ENCODE results near the gene PFKFB4. TPM values are rescaled to one million over a fixed set of nuclear protein-coding genes. Genes with fewer than 3 reads are reported as not detected.

Gene PFKFB4
- total and polyA plus RNA-seq, 2 donors (not counting 1 experiment from before 2014, with no cell fraction given), result 1.3 to 3.3 TPM

GRCh38 chr3:48546203-48546829, 10.3 kb downstream of the PFKFB4 start:
- CTCF ChIA-PET, result interaction anchor here (0.6 to 12.9 kb wide), 4 partner anchors 13 to 145 kb away, joined by 3 to 190 read pairs (median 4); no protein-coding TSS in a partner anchor
- Histone ChIP-seq H3K9ac (ENCODE audit: low read length) (no peak overlapping the region), H3K27me3 (replicated peaks in 1 of 4; ENCODE audit: control extremely low read depth in 1 of 4, control insufficient read depth in 3 of 4, insufficient read depth in 4 of 4, low read length in 3 of 4) (peaks cover 0 to 6% (median 0%) of the 10 kb centered on the region in 4 experiments), H3K4me3 (ENCODE audit: control extremely low read depth in 1 of 5, extremely low read depth in 1 of 5, insufficient read depth in 1 of 5, low read depth in 2 of 5, low read length in 4 of 5) (no peak overlapping the region), H3K79me2 (ENCODE audit: control insufficient read depth, insufficient read depth, low read length) (no peaks in the 10 kb centered on the region), H3K9me3 (ENCODE audit: control extremely low read depth in 1 of 3, control insufficient read depth in 2 of 3, insufficient read depth in 1 of 3, low read length in 2 of 3) (no peaks in the 10 kb centered on the region), H3K27ac (ENCODE audit: low read length in 2 of 2) (no peak overlapping the region), H2AFZ (ENCODE audit: insufficient read depth, low read depth, low read length, poor library complexity, severe bottlenecking) (no peak overlapping the region), H3K36me3 (replicated peaks in 1 of 2; ENCODE audit: control extremely low read depth in 1 of 2, control insufficient read depth in 1 of 2, extremely low read depth in 1 of 2, insufficient read depth in 2 of 2, low read length in 1 of 2) (no peaks in the 10 kb centered on the region), H3K4me1 (ENCODE audit: control insufficient read depth in 2 of 2, insufficient read depth in 2 of 2, low read length in 2 of 2) (peaks cover 0 to 2% of the 10 kb centered on the region in 2 donors), H3K4me2 (replicated peaks; ENCODE audit: low read depth, low read length, poor library complexity, severe bottlenecking) (no peak overlapping the region), H4K20me1 (ENCODE audit: control insufficient read depth, insufficient read depth, low read length, poor library complexity, severe bottlenecking) (no peaks in the 10 kb centered on the region)
- Mint-ChIP-seq H3K9me3 (ENCODE audit: insufficient read depth) (no peaks in the 10 kb centered on the region), H3K4me1 (no peaks in the 10 kb centered on the region), H3K27me3 (no peaks in the 10 kb centered on the region), H3K4me3 (no peak overlapping the region), H3K27ac (no peak overlapping the region)
- 100% methylated on average over 4 of the region's 4 CpGs for WGBS (ENCODE audit: insufficient coverage)
- POLR2A ChIA-PET, result no interaction called here
- DNase-seq (no peak), ATAC-seq (ENCODE audit: low read depth) (no peak)
- intact Hi-C loops (cut with micrococcal nuclease), result no loop called here
- TF ChIP-seq, protein P1, sequence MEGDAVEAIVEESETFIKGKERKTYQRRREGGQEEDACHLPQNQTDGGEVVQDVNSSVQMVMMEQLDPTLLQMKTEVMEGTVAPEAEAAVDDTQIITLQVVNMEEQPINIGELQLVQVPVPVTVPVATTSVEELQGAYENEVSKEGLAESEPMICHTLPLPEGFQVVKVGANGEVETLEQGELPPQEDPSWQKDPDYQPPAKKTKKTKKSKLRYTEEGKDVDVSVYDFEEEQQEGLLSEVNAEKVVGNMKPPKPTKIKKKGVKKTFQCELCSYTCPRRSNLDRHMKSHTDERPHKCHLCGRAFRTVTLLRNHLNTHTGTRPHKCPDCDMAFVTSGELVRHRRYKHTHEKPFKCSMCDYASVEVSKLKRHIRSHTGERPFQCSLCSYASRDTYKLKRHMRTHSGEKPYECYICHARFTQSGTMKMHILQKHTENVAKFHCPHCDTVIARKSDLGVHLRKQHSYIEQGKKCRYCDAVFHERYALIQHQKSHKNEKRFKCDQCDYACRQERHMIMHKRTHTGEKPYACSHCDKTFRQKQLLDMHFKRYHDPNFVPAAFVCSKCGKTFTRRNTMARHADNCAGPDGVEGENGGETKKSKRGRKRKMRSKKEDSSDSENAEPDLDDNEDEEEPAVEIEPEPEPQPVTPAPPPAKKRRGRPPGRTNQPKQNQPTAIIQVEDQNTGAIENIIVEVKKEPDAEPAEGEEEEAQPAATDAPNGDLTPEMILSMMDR (IDR thresholded peaks at IDR 0.05), result no peak

DNA sequence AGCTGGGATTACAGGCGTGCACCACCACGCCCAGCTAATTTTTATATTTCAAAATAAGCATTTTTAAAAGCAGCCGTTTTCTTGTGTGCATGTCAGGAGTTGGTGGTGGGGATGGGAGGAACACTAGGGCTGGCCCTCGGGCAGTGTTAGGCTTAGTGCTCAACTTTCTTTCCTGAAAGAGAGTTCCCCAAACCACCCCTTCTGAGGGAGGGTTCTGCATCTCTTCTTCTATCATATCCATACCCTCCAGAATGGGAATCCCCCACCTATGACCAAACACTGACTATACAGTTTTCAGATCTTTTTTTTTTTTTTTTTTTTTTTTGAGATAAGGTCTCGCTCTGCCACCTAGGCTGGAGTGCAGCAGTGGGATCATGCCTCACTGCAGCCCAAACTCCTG, 12.5 kb downstream of the PFKFB4 start:
- H3K4me1 Mint-ChIP-seq, result no peaks in the 10 kb centered on the region
- Histone ChIP-seq H3K9ac (ENCODE audit: low read length) (no peak overlapping the region), H3K79me2 (ENCODE audit: control insufficient read depth, insufficient read depth, low read length) (no peaks in the 10 kb centered on the region), H3K27ac (ENCODE audit: low read length in 2 of 2) (no peak overlapping the region), H3K4me3 (ENCODE audit: control extremely low read depth in 1 of 5, extremely low read depth in 1 of 5, insufficient read depth in 1 of 5, low read depth in 2 of 5, low read length in 4 of 5) (no peak overlapping the region), H3K4me1 (ENCODE audit: control insufficient read depth in 2 of 2, insufficient read depth in 2 of 2, low read length in 2 of 2) (peaks cover 0 to 2% of the 10 kb centered on the region in 2 donors), H3K4me2 (replicated peaks; ENCODE audit: low read depth, low read length, poor library complexity, severe bottlenecking) (no peak overlapping the region), H3K27me3 (replicated peaks in 1 of 4; ENCODE audit: control extremely low read depth in 1 of 4, control insufficient read depth in 3 of 4, insufficient read depth in 4 of 4, low read length in 3 of 4) (peaks cover 0 to 6% (median 0%) of the 10 kb centered on the region in 4 experiments), H3K36me3 (replicated peaks in 1 of 2; ENCODE audit: control extremely low read depth in 1 of 2, control insufficient read depth in 1 of 2, extremely low read depth in 1 of 2, insufficient read depth in 2 of 2, low read length in 1 of 2) (no peaks in the 10 kb centered on the region), H4K20me1 (ENCODE audit: control insufficient read depth, insufficient read depth, low read length, poor library complexity, severe bottlenecking) (no peaks in the 10 kb centered on the region), H2AFZ (ENCODE audit: insufficient read depth, low read depth, low read length, poor library complexity, severe bottlenecking) (no peak overlapping the region), H3K9me3 (ENCODE audit: control extremely low read depth in 1 of 3, control insufficient read depth in 2 of 3, insufficient read depth in 1 of 3, low read length in 2 of 3) (no peaks in the 10 kb centered on the region)
- no peak overlapping the region for H3K4me3 Mint-ChIP-seq
- no CpG with 5 or more reads among the region's 5 CpGs for WGBS (ENCODE audit: insufficient coverage)
- CTCF ChIA-PET, result no interaction called here
- TF ChIP-seq EZH2 (IDR thresholded peaks at IDR 0.05; ENCODE audit: borderline replicate concordance, insufficient read depth, low read depth, low read length, poor library complexity, severe bottlenecking), result no peak
- TF ChIP-seq, protein P1 (IDR thresholded peaks at IDR 0.05), result no peak
- H3K27ac Mint-ChIP-seq, result no peak overlapping the region
- no peaks in the 10 kb centered on the region for H3K27me3 Mint-ChIP-seq
- DNase-seq (no peak), ATAC-seq (ENCODE audit: low read depth) (no peak)
- intact Hi-C loops (cut with micrococcal nuclease), result no loop called here
- H3K9me3 Mint-ChIP-seq (ENCODE audit: insufficient read depth), result no peaks in the 10 kb centered on the region
- POLR2A ChIA-PET, result no interaction called here

All from B cell (primary cell).